Spleen (tissue), 7 donors: ENCODE data around the gene SLC39A8.

Experiments
- POLR2AphosphoS5 ChIP-seq, 3 donors: sonication (generic); formaldehyde crosslinking; IDR thresholded peaks; one replicate each; pipeline ENCODE4 v1.5.1; 2017; ENCODE audit warnings: antibody characterized with exemption in 3 of 3
- TF ChIP-seq, protein P1 (sequence below), 11 experiments: fragments of 200-600 bp in 7 of 11; fragments of 450-650 bp in 4 of 11; sonication (generic) in 4 of 11; IDR thresholded peaks in 8 of 11; conservative IDR thresholded peaks in 3 of 11; 1 replicate in 7 of 11; 2 replicates in 4 of 11; pipeline versions ENCODE4 v1.4.0 to v1.8.0; 2016 to 2021; ENCODE audit warnings: antibody characterized with exemption in 11 of 11, inconsistent platforms in 4 of 11, mild to moderate bottlenecking in 1 of 11
- donor health status: DM: no; HTN: no; CAD: no; lungs with moderate emphysema.
- donor health status: DM: no; HTN: no; CAD: no.
- donor health status: DM: no; HTN: no; CAD: no.

DNA sequence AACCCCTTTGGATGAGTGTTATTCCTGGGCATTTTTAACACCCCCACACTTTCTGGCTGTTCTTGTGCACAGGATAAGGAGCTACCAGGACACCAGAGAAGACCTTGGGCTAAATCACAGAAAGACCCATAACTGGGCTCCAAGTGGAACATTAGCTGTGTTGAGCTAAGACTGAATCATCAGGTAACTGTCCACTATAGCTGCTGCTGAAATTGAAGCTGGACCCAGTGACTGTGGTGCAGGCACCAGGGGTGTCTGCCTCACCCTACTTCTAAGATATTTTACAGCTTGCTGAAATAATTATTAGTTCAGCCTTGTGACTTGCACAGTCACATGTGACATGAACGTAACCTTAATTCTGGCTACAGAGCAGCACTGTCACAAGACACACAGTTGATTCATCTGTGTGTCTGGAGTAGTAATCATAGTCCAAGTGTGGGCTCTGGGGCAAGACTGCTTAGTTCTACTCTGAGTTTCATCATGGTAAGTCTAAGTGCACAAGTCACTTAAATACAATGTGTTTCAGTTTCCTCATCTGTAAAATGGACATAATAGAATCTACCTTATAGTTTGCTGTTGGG is 127.4 kb downstream of the SLC39A8 start:
- TF ChIP-seq, protein P1, sequence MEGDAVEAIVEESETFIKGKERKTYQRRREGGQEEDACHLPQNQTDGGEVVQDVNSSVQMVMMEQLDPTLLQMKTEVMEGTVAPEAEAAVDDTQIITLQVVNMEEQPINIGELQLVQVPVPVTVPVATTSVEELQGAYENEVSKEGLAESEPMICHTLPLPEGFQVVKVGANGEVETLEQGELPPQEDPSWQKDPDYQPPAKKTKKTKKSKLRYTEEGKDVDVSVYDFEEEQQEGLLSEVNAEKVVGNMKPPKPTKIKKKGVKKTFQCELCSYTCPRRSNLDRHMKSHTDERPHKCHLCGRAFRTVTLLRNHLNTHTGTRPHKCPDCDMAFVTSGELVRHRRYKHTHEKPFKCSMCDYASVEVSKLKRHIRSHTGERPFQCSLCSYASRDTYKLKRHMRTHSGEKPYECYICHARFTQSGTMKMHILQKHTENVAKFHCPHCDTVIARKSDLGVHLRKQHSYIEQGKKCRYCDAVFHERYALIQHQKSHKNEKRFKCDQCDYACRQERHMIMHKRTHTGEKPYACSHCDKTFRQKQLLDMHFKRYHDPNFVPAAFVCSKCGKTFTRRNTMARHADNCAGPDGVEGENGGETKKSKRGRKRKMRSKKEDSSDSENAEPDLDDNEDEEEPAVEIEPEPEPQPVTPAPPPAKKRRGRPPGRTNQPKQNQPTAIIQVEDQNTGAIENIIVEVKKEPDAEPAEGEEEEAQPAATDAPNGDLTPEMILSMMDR (IDR thresholded peaks at IDR 0.05 in 8 of 11, conservative IDR thresholded peaks at IDR 0.05 in 3 of 11): no peak
- TF ChIP-seq POLR2AphosphoS5 (IDR thresholded peaks at IDR 0.05): no peak
